Epithelial cell of proximal tubule (primary cell): ENCODE measurements around the gene TMEM191C. TPM values are rescaled to one million over a fixed set of nuclear protein-coding genes. Genes with fewer than 3 reads are reported as not detected.
"Not testable (repeated sequence)": the region's sequence is repeated elsewhere in the genome, so short reads cannot be mapped to it uniquely, and the experiment has no call there.

Experiments
- DNase-seq: peaks from one replicate; pipeline ENCODE4 v3.0.0-alpha.2; 2011; ENCODE audit warnings: low read depth
- H3K4me3 ChIP-seq: 2 replicates; pipeline ENCODE4 v1.5.1; 2011; ENCODE audit warnings: low read depth, mild to moderate bottlenecking, low read length
- total RNA-seq: library from RNA; depleted of rRNA; stranded (reverse); fragments of >200 nt; gene quantifications from 2 replicates; pipeline ENCODE4 v1.2.3, GENCODE V29; 2015
- TF ChIP-seq, protein P1 (sequence below): conservative IDR thresholded peaks from 2 replicates; pipeline ENCODE4 v1.5.1; 2012; ENCODE audit warnings: low read depth, mild to moderate bottlenecking, low read length

The TMEM191C gene
- total RNA-seq, 1 donor from 2014 or later, result 3.8 TPM

DNA sequence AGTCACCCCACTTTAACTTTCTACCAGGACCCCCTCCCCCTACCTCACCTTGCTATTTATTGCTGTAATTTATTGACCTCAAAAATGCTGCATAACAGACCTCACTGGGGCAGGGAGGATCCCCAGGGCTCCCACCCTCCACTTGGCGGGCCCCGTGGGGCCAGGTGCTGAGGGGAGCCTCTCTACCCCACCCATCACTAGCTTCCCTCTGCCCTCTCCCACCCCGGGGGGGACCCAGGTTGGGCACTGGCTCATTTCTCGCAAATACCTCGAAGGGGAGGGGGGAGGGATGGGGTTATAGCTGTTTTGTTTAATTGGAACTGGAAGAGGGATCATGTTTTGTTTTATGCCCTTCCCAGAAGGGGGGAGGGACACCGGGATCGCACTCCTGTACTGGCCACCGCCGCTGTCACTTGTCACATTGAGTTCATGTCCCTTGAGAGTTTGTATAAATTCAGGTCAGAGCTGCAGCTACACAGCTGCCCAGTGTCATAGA is 16.3 kb upstream of the TMEM191C start:
- no peak for DNase-seq
- TF ChIP-seq, protein P1, sequence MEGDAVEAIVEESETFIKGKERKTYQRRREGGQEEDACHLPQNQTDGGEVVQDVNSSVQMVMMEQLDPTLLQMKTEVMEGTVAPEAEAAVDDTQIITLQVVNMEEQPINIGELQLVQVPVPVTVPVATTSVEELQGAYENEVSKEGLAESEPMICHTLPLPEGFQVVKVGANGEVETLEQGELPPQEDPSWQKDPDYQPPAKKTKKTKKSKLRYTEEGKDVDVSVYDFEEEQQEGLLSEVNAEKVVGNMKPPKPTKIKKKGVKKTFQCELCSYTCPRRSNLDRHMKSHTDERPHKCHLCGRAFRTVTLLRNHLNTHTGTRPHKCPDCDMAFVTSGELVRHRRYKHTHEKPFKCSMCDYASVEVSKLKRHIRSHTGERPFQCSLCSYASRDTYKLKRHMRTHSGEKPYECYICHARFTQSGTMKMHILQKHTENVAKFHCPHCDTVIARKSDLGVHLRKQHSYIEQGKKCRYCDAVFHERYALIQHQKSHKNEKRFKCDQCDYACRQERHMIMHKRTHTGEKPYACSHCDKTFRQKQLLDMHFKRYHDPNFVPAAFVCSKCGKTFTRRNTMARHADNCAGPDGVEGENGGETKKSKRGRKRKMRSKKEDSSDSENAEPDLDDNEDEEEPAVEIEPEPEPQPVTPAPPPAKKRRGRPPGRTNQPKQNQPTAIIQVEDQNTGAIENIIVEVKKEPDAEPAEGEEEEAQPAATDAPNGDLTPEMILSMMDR, result no peak
- no peak overlapping the region for H3K4me3 ChIP-seq

GRCh38 chr22:21451545-21452520 is 15.4 kb upstream of the TMEM191C start:
- TF ChIP-seq, protein P1, result no peak
- no peak overlapping the region for H3K4me3 ChIP-seq

GRCh38 chr22:21452666-21453065 is 14.5 kb upstream of the TMEM191C start:
- H3K4me3 ChIP-seq, DNase-seq: not testable (repeated sequence)

More at GRCh38 chr22:21451545-21452520, 15.4 kb upstream of the TMEM191C start:
- no peak for DNase-seq

DNA sequence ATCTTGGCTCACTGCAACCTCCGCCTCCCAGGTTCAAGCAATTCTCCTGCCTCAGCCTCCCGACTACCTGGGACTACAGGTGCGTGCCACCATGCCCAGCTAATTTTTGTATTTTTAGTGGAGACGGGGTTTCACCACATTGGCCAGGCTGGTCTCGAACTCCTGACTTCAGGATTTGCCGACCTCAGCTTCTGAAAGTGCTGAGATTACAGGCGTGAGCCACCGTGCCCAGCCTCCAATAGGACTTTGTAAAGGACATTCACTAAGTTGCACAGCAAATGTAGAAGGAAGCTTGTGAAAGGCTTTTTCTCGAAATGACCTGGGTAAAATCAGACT is 12.2 kb upstream of the TMEM191C start:
- DNase-seq, H3K4me3 ChIP-seq: not testable (repeated sequence)

- DNase-seq, result no peak
- H3K4me3 ChIP-seq, result no peak overlapping the region
- TF ChIP-seq, protein P1, result no peak
Measured at GRCh38 chr22:21455334-21456089, 11.7 kb upstream of the TMEM191C start.

DNA sequence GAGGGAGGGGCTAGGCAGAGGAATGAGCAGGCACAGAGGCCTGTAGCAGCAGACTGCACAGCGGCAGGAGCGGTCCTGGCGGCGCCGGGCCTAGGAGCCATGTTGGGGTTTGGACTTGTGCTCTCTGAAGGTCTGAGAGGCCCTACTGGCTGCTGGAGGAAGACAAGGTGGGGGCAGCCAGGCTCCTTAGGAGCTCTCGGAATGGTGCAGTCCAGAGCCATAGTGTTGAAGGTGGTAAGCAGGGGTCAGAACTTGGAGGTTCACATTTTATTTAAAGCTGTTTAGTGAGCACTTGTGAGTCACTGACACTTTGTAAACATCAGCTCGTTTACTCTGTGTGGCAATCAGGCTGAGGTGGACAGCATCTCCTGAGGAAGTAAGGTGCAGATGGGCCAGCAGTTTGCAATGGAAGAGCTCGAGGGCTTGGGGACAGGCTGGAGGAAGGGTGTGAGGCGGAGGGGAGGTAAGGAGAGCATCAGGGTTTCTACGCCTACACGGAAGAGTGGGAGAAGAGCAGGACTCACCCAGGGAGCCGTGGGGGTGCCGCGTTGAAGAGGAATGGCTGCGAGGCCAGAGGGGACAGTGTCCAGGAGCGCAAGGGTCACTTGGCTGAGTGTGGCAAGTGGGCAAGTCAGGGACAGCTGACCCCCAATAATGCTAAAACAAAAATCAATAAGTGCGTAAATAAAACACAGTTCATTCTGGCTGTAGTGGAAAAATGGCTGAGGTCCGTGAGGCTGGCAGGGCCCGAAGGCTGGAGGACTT is 10.0 kb upstream of the TMEM191C start:
- H3K4me3 ChIP-seq, result no peak overlapping the region
- TF ChIP-seq, protein P1, result no peak
- no peak for DNase-seq

- not testable (repeated sequence) for DNase-seq, H3K4me3 ChIP-seq
Measured at GRCh38 chr22:21462672-21463071, 4.5 kb upstream of the TMEM191C start.

DNA sequence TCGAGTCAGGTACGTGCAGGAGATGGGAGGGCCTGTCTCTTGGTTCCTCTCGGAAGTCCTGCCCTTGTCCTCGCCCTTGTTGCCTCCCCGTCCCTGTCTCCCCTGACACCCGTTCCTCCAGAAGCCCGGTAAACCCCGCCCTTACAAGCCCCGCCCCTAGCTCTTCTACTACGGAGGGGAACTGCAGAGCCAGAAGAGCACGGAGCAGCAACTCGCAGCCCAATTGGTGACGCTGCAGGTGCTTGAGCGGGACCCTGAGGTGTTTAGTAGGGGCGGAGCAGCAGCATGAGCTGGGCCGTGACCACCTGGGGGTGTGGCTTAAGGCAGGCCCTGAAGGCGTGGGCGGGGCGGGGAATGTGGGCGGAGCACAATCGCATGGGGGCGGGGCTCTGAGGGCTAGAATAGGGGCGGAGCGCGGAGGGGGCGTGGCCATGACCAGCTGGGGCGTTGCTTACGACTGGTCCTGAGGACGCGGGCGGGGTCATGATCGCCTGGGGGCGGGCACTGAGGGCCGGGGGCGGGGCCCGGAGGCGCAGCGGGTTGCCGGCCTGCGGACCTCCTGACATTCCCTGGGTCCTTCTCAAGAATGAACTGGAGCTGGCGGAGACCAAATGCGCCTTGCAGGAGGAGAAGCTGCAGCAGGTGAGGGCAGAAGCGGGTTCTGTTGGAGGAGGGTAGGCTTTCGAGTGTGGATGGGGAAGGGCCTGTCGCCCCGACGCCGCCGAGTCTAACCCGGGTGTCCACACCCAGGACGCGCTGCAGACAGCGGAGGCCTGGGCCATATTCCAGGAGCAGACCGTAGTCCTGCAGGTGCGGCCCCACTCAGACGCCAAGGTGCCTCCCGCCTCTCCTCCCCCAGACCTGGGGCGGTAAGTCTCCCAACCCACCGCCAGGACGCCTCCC is 1.3 kb downstream of the TMEM191C start:
- DNase-seq, result peak; percentile 50
- H3K4me3 ChIP-seq, result peak overlapping the region; percentile 47

- not testable (repeated sequence) for DNase-seq, H3K4me3 ChIP-seq
Measured at GRCh38 chr22:21469097-21469994, 2.2 kb downstream of the TMEM191C start.

DNA sequence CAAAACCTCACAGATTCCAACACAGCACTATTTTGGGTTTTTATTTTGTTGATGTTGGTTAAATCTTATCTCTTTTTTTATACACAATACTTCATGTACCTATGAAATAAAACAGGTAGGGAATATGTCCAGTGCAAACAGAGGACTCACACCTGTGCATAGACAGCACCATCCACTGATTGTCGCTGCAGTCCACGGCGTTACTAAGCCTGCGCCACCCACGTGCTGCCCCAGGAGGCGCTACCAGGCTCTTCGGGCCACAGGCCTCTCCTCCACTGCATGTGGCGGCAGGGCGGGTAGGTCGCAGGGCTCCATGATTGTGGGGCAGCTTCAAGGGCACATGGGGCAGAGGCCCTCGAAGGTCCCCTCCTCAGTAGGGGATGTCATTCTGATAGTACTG is 5.8 kb downstream of the TMEM191C start:
- not testable (repeated sequence) for H3K4me3 ChIP-seq, DNase-seq

- DNase-seq, result not testable (repeated sequence)
Measured at GRCh38 chr22:21473664-21474063, 6.5 kb downstream of the TMEM191C start.

More at GRCh38 chr22:21473664-21474063, 6.5 kb downstream of the TMEM191C start:
- not testable (repeated sequence) for H3K4me3 ChIP-seq
